ENCODE data around the gene DNAH6. TPM values are rescaled to one million over a fixed set of nuclear protein-coding genes. Genes with fewer than 3 reads are reported as not detected.

DNAH6 gene
- total and polyA plus RNA-seq, 4 donors: 1.9 to 16.9 (median 8.5) TPM

DNA sequence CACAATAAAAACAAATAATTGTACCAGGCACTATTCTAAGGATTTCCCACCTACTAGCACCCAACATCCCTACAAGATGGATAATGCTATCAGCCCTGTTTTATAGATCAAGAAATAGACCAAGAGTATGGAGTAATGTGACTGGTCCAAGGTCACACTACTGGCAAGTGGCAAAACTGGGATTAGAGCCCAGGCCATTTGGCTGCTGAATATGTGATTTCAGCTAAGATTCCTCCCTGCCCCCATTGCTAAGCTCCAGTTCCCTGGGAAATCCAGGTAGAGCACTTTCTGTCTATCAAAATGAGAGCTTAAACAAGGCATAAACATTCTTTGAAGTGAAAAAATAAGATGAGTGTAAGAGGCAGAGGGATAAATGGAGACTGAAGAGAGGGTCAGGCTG is 157.8 kb downstream of the DNAH6 start:
- Histone ChIP-seq H3K27me3 (ENCODE audit: control insufficient read depth in 3 of 3, insufficient read depth in 3 of 3, low read length in 2 of 3) (no peaks in the 10 kb centered on the region), H3K27ac (ENCODE audit: low read depth in 1 of 2, low read length in 1 of 2) (no peak overlapping the region), H3K4me1 (ENCODE audit: control insufficient read depth in 5 of 5, insufficient read depth in 5 of 5, low read length in 5 of 5) (no peaks in the 10 kb centered on the region), H3K9me3 (ENCODE audit: control insufficient read depth in 4 of 4, insufficient read depth in 3 of 4, low read length in 3 of 4) (no peaks in the 10 kb centered on the region), H3K36me3 (ENCODE audit: control insufficient read depth in 4 of 4, insufficient read depth in 4 of 4, low read length in 4 of 4) (no peaks in the 10 kb centered on the region), H3K9ac (ENCODE audit: insufficient read depth in 1 of 2, low read length in 2 of 2) (no peak overlapping the region), H3K4me3 (no peak overlapping the region)
- TF ChIP-seq, protein P1, sequence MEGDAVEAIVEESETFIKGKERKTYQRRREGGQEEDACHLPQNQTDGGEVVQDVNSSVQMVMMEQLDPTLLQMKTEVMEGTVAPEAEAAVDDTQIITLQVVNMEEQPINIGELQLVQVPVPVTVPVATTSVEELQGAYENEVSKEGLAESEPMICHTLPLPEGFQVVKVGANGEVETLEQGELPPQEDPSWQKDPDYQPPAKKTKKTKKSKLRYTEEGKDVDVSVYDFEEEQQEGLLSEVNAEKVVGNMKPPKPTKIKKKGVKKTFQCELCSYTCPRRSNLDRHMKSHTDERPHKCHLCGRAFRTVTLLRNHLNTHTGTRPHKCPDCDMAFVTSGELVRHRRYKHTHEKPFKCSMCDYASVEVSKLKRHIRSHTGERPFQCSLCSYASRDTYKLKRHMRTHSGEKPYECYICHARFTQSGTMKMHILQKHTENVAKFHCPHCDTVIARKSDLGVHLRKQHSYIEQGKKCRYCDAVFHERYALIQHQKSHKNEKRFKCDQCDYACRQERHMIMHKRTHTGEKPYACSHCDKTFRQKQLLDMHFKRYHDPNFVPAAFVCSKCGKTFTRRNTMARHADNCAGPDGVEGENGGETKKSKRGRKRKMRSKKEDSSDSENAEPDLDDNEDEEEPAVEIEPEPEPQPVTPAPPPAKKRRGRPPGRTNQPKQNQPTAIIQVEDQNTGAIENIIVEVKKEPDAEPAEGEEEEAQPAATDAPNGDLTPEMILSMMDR (IDR thresholded peaks at IDR 0.05; ENCODE audit: control extremely low read depth, extremely low read depth): no peak
- DNase-seq (no peak), ATAC-seq (ENCODE audit: insufficient read depth, low FRiP score) (no peak)

DNA sequence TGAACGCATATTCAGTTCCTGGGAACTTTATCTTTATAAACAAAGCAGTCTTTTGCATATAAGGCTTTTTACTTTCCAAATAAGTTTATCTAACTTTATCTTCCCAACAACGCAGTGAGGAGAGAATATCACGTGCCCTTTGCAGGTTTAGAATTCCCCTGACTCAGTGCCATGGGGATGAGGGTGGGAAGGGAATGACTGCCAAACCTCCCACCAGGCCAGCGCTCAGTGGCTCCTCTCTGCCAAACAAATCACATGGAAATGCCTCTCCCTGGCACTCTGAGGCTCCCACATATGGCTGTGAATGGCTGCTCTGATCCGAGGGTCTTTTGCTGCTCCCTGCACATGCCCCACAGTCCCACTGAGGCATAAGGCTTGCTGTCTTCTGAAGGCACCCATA is 158.3 kb downstream of the DNAH6 start:
- no peak for ATAC-seq (ENCODE audit: insufficient read depth, low FRiP score)

DNA sequence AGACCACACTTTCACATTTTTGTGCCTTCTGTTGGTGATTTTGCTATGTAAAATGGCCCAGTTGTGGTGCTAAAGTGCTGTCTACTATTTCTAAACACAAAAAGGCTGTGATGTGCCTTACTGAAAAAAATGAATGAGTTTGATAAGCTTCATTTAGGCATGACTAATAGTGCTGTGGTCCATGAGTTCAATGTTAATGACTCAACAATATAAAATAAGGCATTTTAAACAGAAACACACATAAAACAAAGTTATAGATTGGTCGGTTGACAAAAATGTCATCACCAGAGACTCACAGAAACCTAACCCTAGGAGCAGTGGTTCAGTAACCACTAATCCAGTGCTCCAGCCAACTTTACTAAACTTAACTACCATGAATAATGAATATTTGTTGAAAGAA is 160.0 kb downstream of the DNAH6 start:
- H3K27me3 ChIP-seq (ENCODE audit: control insufficient read depth in 3 of 3, insufficient read depth in 3 of 3, low read length in 2 of 3): no peaks in the 10 kb centered on the region
- H3K4me1 ChIP-seq (ENCODE audit: control insufficient read depth in 5 of 5, insufficient read depth in 5 of 5, low read length in 5 of 5): no peaks in the 10 kb centered on the region
- H3K4me3 ChIP-seq: no peak overlapping the region
- H3K9ac ChIP-seq (ENCODE audit: insufficient read depth in 1 of 2, low read length in 2 of 2): no peak overlapping the region
- no peaks in the 10 kb centered on the region for H3K36me3 ChIP-seq (ENCODE audit: control insufficient read depth in 4 of 4, insufficient read depth in 4 of 4, low read length in 4 of 4)
- no peak for ATAC-seq (ENCODE audit: insufficient read depth, low FRiP score)
- 91 to 97% methylated on average over 1 of the region's 1 CpG for WGBS, 2 donors
- TF ChIP-seq, protein P1 (IDR thresholded peaks at IDR 0.05; ENCODE audit: control extremely low read depth, extremely low read depth): no peak
- no peak for DNase-seq
- no peaks in the 10 kb centered on the region for H3K9me3 ChIP-seq (ENCODE audit: control insufficient read depth in 4 of 4, insufficient read depth in 3 of 4, low read length in 3 of 4)
- no peak overlapping the region for H3K27ac ChIP-seq (ENCODE audit: low read depth in 1 of 2, low read length in 1 of 2)

More for the DNA sequence above, 158.3 kb downstream of the DNAH6 start:
- no peaks in the 10 kb centered on the region for H3K4me1 ChIP-seq (ENCODE audit: control insufficient read depth in 5 of 5, insufficient read depth in 5 of 5, low read length in 5 of 5)
- H3K36me3 ChIP-seq (ENCODE audit: control insufficient read depth in 4 of 4, insufficient read depth in 4 of 4, low read length in 4 of 4): no peaks in the 10 kb centered on the region
- no peak overlapping the region for H3K9ac ChIP-seq (ENCODE audit: insufficient read depth in 1 of 2, low read length in 2 of 2)
- WGBS, 2 donors: 70 to 85% methylated on average over 5 of the region's 5 CpGs
- no peaks in the 10 kb centered on the region for H3K27me3 ChIP-seq (ENCODE audit: control insufficient read depth in 3 of 3, insufficient read depth in 3 of 3, low read length in 2 of 3)
- DNase-seq: no peak
- TF ChIP-seq, protein P1 (IDR thresholded peaks at IDR 0.05; ENCODE audit: control extremely low read depth, extremely low read depth): no peak
- H3K9me3 ChIP-seq (ENCODE audit: control insufficient read depth in 4 of 4, insufficient read depth in 3 of 4, low read length in 3 of 4): no peaks in the 10 kb centered on the region
- no peak overlapping the region for H3K4me3 ChIP-seq
- no peak overlapping the region for H3K27ac ChIP-seq (ENCODE audit: low read depth in 1 of 2, low read length in 1 of 2)

DNA sequence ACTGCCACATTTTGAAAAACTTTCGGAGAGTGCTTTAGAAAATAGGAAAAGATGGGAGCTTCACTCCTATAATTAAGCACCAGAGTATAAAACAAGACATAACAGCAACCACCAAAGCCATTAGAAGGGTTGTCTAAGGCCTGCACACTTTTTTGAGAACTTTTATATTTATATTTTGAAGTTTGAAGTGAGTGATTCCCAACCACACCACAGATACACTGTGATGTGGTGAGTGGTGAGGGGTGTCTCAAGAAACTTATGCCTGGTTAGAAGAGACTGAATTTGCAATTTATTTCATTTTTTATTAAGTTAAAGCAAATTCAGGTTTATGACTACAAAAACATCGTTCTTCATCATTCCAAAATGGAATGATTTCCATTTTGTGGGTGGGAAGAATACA is 161.9 kb downstream of the DNAH6 start:
- H3K27ac ChIP-seq (ENCODE audit: low read depth in 1 of 2, low read length in 1 of 2): no peak overlapping the region
- H3K36me3 ChIP-seq (ENCODE audit: control insufficient read depth in 4 of 4, insufficient read depth in 4 of 4, low read length in 4 of 4): no peaks in the 10 kb centered on the region
- ATAC-seq (ENCODE audit: insufficient read depth, low FRiP score) (no peak), DNase-seq (no peak)
- no peak overlapping the region for H3K4me3 ChIP-seq
- no peaks in the 10 kb centered on the region for H3K9me3 ChIP-seq (ENCODE audit: control insufficient read depth in 4 of 4, insufficient read depth in 3 of 4, low read length in 3 of 4)
- no peaks in the 10 kb centered on the region for H3K27me3 ChIP-seq (ENCODE audit: control insufficient read depth in 3 of 3, insufficient read depth in 3 of 3, low read length in 2 of 3)
- WGBS, 2 donors: 90 to 92% methylated on average over 2 of the region's 2 CpGs
- no peaks in the 10 kb centered on the region for H3K4me1 ChIP-seq (ENCODE audit: control insufficient read depth in 5 of 5, insufficient read depth in 5 of 5, low read length in 5 of 5)
- no peak overlapping the region for H3K9ac ChIP-seq (ENCODE audit: insufficient read depth in 1 of 2, low read length in 2 of 2)
- TF ChIP-seq, protein P1 (IDR thresholded peaks at IDR 0.05; ENCODE audit: control extremely low read depth, extremely low read depth): no peak
